NCI-H1694 treated with DMSO at 0.1 percent for 48 hours (cell line): ENCODE measurements around the gene UBR4.
A peak's percentile ranks its signal among the peaks of the same experiment; 100 is the strongest.
"Not testable (repeated sequence)": the region's sequence is repeated elsewhere in the genome, so short reads cannot be mapped to it uniquely, and the experiment has no call there.

ENCODE experiments used
- DNase-seq: peaks from one replicate; lab custom pipeline; 2025; lab: John Stamatoyannopoulos, UW

The UBR4 gene

DNA sequence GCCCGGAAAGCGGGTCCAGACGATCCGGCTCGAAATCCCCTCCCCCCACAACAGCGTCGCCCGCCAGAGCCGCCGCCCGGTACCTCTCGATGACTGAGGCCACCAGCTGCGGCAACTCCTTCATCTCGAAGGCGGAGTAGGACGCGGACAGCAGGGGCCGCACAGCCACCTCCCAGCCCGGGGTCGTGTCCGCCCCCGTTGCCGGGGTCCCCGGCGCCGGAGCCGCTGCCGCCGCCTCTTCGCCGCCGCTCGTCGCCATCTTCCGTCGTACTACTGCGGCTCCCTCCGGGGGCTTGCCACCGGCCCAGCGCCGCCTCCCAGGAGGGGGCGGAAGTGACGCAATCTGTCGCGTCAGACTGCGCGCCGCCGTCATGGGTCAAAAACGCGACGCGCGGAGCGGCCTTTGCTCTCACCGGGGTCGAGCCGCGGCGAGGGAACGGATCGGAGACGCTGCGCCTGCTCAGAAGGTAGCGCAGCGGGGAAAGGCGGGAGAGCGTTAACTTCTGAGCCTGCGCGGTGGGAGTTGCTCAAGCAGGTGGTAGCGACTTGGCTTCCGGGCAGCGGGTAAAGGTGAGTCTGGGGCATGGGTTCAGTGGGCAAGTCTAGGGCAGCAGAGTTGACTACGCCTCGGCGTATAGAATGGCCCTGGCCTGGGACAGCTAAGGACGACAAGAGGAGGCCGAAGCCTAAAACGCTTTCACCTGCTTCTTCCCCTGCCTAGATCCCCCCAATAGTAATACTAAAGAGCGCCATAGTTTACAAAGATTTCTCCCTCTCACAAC, at the start of gene UBR4:
Gene UBR4, minus strand, starts transcription at position 277 of the 782 bp plus-strand sequence. Its CDS starts 18 bp downstream, at position 259.
- DNase-seq = peak; percentile 86

DNA sequence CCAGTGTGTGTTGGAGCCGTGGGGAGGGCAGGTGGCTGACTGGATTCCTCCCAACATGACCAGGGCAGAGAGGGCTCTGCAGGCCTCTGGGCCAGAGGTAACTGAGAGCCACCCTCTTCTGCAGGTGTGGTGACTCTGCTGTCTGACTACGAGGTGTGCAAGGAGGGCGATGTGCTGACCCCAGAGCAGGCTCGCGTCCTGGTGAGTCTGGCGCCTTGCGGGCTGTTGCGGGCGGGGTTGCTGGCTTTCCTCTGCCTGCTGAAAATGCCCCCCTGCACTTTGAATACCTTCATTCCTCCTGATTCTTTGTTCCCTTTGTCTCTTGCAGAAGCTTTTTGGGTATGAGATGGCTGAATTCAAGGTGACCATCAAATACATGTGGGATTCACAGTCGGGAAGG, 48.3 kb upstream of the UBR4 start:
- no peak for DNase-seq

DNA sequence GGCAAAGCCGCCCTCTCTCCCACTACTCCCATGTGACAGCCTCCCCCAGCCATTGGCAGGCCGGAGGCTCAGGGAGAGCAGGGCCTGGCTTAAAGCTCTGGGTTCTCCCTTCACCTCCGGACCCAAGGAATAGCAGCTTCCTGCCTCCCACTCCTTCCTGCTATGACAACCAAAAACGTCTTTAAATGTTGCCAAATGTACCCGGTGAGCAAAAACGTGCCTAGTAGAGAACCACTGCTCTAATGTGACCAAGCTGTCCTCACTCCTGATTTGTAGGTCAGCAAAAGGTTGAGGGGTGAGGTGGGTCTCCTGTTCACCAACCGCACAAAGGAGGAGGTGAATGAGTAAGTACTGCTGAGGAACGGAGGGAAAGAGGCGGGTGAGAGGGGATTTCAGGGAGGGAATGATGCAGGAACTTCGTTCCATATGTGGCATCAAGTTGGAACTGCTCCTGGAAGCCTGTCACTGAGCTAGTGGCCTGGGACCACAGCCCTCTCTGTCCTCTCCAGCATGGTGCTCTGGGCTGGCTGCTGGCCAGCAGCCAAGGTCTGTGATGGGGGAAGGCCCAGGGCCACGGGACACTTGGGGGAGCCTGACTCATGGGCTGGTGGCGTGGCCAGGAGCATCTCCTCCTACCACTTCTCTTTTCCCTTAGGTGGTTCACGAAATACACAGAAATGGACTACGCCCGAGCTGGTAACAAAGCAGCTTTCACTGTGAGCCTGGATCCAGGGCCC, 47.3 kb upstream of the UBR4 start:
- no peak for DNase-seq

DNA sequence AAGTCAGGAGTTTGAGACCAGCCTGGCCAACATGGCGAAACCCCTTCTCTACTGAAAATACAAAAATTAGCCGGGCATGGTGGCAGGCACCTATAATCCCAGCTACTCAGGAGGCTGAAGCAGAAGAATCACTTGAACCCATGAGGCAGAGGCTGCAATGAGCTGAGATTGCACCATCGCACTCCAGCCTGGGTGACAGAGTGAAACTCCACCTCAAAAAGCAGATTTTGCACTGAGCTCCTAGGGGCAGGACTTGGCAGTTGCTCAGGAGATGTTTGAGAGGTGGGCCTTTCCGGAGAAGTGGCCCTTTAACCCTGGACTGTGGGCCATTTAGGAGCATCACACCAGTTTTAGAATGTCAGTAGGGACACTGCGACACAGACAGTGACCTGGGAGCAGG, 46.2 kb upstream of the UBR4 start:
- not testable (repeated sequence) for DNase-seq

DNA sequence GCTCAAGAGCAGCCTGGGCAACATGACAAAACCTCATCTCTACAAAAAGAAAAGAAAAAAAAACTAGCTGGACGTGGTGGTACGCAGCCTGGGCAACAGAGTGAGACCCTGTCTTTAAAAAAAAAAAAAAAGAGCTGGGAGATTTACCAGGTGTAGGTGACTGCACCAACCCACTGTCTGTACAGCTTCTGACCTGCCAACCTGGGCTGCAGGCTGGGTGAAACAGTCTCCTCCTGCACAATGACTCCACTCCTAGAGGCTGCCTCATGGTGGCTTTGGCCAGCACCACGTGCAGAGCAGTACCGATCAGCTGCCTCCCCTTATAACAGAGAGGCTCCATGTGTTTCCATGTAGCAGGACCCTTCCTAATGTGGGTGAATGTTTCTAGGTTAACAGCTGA, 45.2 kb upstream of the UBR4 start:
- no peak for DNase-seq

DNA sequence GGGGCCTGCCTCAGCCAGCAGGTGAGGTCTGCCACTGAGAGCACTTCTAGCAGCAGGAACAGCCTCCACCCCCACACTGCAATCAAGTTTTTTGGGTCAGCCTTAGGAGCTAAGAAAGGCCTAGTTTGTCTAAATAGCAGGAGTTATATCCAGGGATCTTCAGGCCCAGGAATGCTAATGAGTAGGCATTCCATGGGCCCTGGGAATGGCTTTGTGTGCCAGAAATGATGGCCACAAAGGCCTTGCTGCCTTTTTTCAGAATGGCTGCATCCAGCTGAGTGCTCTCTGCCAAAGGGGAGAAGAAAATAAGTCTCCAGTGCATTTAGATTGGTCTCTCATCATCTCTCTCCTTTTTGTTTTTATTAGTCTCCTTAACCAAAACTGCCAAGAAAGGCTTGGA, 44.4 kb upstream of the UBR4 start:
- no peak for DNase-seq

DNA sequence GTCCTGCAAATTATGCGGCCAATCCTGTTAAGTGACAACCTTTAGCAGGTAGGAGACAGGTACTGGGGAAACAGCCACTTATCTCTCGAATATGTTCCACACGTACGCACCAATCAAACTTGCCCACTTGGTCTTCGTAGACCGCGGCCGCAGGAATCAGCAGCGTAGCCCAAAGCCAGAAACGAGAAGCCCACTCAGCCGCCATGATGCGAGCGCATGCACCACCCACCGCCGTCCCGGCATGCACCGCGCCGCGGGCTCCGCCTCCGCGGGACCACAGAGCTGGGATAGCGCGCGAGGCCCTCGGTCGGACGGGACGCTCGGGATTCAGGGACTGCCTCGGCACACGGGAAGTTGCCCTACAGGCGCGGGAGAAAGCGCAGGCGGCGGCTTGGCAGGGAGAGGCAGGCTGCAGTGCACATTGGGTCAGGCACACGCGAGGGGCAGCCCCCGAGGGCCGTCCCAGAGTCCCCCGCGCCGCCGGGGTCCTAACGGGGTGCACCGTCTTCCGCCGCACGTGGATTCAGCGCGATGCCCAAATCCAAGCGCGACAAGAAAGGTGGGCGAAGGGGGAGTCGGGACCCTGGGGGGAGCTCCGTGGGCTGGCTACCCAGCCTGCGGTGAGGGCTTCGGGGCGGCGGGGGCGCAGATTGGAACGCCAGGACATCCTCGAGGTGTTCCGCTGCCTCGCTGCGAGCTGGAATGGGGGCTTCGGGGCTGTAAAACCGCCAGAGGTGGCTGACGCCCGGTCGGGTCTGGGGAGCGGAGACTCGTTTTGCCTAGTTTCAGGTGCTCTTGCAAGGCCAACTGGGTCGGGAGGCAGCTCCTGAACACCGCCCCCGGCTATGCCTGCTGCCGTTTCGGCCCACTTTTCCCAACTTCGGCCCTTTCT, 41.5 kb upstream of the UBR4 start, which contains the start of the genes EMC1 and MRTO4:
Gene EMC1, minus strand, starts transcription at position 220 of the 892 bp plus-strand sequence. Its CDS starts 15 bp downstream, at position 205.
Gene MRTO4, plus strand, starts transcription at position 501 of the 892 bp plus-strand sequence. Its CDS starts 31 bp downstream, at position 532.
- peak; percentile 58 for DNase-seq

DNA sequence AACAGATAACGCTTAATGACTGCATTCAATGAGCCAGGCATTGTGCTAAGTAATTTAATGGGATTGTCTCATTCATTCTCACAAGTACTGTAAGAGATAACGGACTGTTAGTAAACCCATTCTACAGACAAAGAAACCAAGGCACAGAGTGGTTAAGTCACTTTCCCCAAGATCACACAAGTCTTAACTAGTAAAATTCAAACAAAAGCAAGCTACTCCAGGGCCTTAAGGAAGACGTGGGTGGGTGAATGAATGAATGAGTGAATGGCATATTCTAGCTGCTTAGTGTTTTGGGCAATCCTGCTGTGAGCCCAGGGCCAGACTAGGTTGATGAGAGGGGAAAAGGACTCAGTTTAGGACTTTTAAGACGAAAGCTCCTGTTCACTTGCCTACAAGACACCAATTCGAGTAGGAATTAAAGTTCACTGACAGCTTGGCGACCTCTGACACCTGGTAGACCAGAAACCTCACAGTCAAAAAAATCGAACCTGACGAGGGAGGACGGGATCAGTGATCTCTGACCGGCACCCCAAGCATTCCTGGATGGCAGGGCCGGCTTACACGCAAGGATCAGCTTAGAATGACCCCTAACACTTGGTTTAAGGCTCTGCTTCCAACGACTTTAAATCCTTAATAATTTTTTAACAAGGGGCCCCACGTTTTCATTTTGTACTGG, 40.7 kb upstream of the UBR4 start:
- no peak for DNase-seq

DNA sequence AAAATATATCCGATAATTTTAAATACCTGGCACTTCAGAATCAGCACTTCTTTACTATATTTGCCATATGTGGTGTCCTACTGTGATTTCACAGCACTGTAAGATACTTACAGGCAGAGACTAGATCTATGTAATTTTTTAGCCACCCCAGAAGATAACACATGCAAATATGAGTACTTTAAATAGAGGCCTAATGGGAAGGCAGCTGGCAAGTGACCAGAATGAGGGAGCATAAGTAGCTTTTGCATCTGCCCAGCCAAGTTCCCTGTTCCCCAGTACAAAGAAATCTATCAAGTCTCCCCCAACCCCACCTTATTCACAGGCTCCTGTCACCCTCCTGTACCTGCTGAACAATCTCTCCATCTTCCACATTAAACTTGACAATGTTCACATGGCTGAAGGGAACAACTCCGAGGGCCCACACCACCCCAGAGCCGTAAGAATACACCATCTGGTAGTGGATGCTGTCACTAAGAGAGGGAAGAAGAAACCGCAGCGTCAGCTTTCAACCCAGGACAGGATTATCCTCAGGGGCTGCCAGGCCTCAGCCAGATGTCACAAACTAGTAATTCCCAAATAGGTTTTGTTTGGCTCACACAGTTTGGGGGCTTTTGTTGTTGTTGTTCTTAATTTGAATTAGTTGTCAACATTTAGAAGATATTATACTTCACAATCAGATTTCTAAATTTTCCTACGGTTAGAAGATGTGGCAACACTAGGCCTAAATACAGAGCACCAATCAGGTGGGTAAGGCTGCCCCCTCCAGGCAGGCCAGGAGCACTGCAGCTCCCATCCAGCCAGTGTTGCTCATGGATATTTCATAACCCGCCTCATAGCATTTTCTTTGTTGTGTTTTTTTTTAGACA, 30.8 kb upstream of the UBR4 start:
- DNase-seq = peak; percentile 67

DNA sequence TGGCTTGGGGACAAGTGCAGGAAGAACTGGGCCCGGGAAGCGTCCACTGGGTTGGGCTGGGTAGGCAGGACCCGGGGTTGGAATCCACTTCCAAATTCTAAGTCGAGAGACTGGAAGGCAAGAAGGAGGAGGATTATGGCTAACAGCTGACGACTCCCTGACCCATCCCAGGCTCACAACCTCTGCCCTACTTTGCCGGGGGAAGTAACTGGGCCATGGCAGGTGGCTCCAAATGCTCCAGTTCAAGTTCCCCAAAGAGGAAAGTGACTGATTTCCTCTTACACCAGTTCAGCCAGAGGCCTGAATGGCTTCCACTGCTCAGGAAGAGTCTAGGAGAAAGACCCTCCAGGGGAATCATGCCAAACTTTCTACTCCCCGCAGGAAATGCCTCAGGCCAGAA, 29.8 kb upstream of the UBR4 start:
- DNase-seq = no peak

DNA sequence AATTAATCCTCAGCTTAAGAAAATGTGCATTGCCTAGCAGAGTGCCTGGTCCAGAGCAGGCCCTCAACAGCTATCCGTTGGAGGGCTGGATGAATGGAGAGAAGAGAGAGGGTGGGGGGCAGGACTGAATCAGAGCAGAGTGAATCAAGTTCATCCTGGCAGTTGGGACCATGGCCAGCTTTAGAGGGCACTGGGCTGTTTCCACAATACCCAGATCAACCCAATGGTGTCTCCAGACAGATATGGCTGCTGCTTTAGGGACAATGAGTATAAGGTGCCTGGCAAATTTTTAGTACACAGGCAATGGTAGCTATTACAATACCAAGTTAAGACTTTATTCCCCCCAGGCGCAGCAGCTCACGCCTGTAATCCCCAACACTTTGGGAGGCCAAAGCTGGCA, 24.2 kb upstream of the UBR4 start:
- no peak for DNase-seq

DNA sequence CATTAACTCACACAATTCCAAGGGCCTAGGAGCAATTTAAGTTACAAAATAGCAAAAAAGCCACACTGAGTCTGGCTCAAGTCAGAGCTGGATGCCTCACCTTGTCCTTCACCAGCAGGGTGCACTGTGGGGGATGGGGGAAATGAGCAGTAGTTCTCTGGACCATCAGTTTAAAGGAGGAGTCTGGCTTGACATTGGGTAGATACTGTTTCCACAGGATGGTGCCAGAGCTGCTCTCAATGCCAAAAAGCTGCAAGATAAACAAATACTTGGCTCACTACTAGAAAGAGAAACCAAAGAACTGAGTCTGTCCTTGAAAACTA, 22.4 kb upstream of the UBR4 start:
- no peak for DNase-seq

DNA sequence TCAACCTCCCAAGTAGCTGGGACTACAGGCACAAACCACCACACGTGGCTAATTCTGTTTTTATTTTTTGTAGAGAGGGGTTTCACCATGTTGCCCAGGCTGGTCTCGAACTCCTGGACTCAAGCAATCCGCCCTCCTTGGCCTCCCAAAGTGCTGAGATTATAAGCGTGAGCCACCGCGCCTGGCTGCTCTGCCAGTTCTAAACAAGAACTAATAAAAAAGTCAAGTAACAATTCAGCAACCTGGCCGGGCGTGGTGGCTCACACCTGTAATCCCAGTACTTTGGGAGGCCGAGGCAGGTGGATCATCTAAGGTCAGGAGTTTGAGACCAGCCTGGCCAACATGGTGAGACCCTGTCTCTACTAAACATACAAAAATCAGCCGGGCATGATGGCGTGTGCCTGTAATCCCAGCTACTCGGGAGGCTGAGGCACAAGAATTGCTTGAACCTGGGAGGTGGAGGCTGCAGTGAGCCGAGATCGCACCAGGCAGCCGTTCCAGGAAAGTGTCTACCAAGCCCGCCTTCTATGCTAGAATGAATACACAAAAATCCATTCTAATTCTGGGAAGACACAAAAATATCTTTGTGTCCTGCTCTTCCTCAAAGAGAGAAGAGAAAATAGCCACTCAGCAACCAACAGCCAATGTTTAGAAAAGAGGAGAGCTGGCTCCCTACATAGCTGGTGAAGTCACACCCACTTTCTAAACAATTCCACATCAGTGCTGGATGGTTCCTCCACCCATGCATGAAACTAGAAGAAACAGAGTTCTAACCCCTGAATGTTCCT, 21.9 kb upstream of the UBR4 start:
- DNase-seq = not testable (repeated sequence)

DNA sequence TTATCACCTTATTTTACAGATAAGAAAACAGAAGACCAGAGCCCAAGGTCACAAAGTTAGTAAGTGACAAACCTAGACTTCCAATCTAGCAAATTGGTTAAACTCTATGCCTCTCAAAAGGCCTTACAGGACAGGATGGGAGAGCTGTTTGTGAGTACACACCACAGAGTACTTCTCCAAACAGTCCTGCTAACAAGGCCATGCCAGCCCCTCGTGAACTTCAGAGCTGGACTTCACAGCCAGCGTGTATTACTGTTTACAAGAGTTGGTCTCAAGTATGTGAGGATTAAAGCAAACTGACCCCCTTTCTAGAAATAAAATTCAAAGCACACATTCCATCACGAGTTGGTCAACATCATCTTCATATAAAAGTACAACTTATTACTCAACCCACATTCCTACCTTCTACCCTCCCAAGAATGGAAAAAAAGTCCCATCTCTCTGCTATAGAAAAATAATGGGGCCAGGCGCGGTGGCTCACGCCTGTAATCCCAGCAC, 19.8 kb upstream of the UBR4 start:
- DNase-seq = no peak

DNA sequence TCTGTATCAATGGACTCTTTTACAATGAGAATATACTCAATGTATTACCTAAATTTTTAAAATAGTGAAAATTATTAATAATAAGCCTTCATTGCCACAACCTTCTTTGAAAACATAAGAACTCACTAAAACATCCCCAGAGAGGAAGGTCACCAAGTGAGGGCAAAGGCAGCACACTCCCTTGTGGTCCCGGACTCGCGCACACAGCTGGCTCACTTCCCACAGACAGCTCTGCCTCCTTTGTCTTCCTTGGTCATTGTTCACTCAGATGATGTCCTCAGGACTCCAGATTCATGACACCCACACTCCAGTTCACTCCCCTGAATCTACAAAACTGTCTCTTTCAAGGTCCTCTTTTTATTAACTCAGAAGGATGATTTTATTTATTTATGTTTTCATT, 19.2 kb upstream of the UBR4 start:
- DNase-seq = no peak

DNA sequence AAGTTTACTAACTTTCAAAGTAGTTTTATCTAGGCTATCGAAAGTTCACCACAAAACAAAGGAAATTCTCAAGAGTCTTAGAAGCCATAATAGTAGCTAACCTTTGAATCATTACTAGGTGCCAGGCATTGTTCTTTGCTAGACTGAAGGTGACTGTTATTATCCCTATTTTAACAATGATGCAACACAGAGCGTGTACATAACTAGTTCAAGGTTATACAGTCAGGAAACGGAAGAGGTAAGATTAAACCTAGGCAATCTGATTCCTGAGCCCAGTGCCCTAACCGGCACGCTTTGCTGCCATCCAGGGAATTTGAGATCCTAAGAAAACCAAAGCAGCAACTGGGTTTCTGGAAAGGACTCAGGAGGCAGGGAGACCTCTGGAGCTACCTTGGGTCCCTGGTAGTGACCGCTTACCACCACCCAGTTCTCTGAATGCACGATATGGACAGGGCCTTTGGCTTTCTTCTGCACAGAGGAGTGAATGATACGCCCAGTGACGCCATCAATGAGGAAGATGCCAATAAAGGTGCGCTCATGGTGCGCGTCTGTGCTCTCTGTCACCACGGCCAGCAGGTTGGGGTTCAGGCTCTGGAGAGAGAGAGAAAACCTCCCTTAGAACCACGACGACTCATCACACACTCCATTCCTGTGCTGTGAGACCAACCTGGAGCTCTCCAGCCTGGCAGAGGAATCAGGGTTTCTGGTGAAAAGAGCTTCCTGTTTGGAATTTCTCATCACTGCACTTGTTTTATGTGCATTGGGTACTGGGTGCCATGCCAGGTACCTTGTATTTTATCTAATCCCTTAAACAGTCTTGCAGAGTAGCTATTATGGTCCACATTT, 13.1 kb upstream of the UBR4 start:
- no peak for DNase-seq

DNA sequence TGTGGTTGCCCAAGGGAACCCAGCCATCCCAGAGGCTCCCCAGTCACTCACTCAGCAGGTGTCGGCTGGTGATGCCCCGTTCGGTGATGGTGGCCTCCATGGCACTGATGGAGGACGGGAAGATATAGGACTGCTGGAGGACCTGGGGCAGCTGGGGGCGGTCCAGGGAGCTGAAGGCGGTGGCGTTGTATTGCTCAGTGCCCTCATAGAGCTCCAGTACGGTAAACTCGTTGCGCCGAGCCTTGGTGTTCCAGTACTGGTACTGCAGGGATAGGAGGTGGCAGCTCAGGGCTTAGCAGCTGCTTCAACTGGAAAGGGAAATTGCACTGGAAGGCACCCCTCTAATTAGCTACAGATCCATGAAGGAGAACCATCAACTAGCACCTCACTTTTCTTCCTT, 12.5 kb upstream of the UBR4 start:
- no peak for DNase-seq

DNA sequence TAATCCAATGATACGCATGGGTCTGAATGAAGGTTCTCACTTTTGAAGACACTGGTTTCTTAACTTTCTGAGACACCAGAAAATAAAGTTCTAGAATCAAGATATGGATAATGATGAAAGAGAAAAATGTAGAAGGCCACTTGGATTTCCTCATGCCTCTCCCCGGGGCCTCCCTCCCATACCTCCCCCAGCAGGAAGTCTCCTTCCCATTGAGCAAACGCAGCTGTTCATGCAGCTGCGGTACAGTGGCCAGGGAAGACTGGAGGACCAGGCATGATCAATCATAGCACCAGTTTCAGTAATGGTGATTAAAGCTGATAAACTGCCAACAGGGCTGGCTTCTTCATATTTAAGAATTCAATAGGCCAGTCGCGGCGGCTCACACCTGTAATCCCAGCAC, 10.9 kb upstream of the UBR4 start:
- no peak for DNase-seq
